HL-60 (cell line): Measurements from ENCODE around the gene OR2H2.

Source experiments
- POLR2AphosphoS5 ChIP-seq: IDR thresholded peaks from 2 replicates; pipeline ENCODE4 v1.6.1; 2012; ENCODE audit warnings: low read depth
- SPI1 ChIP-seq: IDR thresholded peaks from 2 replicates; pipeline ENCODE4 v1.6.1; 2012; ENCODE audit warnings: low read depth, mild to moderate bottlenecking, borderline replicate concordance
- TF ChIP-seq, protein P1 (sequence below): IDR thresholded peaks from one replicate; pipeline ENCODE4 v1.5.1; 2011; ENCODE audit warnings: low read length, control low read depth, inconsistent platforms; ENCODE audit not compliant: insufficient read depth
- TF ChIP-seq, protein P2 (sequence below): IDR thresholded peaks from 2 replicates; pipeline ENCODE4 v1.6.1; 2012; ENCODE audit warnings: low read depth; ENCODE audit not compliant: insufficient replicate concordance

DNA sequence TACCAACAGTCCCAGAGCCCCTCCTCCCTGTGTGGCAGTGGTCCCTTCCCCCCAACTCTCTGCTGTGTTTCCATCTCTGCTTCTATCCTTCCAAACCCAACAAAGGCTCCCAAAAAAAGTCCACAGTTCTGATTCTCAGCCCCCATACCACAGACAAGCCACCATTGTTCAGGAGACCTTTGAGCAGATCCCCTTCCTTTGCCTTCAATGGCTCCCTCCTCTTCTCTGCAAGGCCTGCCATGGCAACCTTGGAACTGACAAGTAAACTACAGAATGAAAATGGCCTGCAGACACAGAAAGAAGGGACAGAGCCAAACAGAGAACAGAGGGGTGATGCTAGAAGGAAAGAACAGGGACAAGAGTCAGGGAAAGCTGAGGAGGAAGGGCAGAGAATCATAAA lies 23.2 kb downstream of the OR2H2 start:
- TF ChIP-seq, protein P1, sequence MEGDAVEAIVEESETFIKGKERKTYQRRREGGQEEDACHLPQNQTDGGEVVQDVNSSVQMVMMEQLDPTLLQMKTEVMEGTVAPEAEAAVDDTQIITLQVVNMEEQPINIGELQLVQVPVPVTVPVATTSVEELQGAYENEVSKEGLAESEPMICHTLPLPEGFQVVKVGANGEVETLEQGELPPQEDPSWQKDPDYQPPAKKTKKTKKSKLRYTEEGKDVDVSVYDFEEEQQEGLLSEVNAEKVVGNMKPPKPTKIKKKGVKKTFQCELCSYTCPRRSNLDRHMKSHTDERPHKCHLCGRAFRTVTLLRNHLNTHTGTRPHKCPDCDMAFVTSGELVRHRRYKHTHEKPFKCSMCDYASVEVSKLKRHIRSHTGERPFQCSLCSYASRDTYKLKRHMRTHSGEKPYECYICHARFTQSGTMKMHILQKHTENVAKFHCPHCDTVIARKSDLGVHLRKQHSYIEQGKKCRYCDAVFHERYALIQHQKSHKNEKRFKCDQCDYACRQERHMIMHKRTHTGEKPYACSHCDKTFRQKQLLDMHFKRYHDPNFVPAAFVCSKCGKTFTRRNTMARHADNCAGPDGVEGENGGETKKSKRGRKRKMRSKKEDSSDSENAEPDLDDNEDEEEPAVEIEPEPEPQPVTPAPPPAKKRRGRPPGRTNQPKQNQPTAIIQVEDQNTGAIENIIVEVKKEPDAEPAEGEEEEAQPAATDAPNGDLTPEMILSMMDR: no peak
- TF ChIP-seq, protein P2, sequence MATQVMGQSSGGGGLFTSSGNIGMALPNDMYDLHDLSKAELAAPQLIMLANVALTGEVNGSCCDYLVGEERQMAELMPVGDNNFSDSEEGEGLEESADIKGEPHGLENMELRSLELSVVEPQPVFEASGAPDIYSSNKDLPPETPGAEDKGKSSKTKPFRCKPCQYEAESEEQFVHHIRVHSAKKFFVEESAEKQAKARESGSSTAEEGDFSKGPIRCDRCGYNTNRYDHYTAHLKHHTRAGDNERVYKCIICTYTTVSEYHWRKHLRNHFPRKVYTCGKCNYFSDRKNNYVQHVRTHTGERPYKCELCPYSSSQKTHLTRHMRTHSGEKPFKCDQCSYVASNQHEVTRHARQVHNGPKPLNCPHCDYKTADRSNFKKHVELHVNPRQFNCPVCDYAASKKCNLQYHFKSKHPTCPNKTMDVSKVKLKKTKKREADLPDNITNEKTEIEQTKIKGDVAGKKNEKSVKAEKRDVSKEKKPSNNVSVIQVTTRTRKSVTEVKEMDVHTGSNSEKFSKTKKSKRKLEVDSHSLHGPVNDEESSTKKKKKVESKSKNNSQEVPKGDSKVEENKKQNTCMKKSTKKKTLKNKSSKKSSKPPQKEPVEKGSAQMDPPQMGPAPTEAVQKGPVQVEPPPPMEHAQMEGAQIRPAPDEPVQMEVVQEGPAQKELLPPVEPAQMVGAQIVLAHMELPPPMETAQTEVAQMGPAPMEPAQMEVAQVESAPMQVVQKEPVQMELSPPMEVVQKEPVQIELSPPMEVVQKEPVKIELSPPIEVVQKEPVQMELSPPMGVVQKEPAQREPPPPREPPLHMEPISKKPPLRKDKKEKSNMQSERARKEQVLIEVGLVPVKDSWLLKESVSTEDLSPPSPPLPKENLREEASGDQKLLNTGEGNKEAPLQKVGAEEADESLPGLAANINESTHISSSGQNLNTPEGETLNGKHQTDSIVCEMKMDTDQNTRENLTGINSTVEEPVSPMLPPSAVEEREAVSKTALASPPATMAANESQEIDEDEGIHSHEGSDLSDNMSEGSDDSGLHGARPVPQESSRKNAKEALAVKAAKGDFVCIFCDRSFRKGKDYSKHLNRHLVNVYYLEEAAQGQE: no peak
- TF ChIP-seq POLR2AphosphoS5 (no peak), SPI1 (no peak)
